ENCODE data around the gene RAB5IF. TPM values are rescaled to one million over a fixed set of nuclear protein-coding genes. Genes with fewer than 3 reads are reported as not detected.

The RAB5IF gene
- total and polyA plus RNA-seq, 2 of the 13 experiments (the other 11 are each of a cell fraction or from before 2014, with no cell fraction given) = 261 to 305 TPM

- peak; percentile 98 for TF ChIP-seq ETV5 (CRISPR knock-in tag; IDR thresholded peaks at IDR 0.05; ENCODE audit: borderline replicate concordance)
- no peak for TF ChIP-seq JARID2 (CRISPR knock-in tag; IDR thresholded peaks at IDR 0.05; ENCODE audit: insufficient replicate concordance)
- TF ChIP-seq ZNF138 (CRISPR knock-in tag; IDR thresholded peaks at IDR 0.05; ENCODE audit: low read depth) = no peak
- peak; percentile 66 for TF ChIP-seq ZMYM4 (CRISPR knock-in tag; IDR thresholded peaks at IDR 0.05)
- TF ChIP-seq ZNF562 (CRISPR knock-in tag; IDR thresholded peaks at IDR 0.05; ENCODE audit: borderline replicate concordance) = no peak
- TF ChIP-seq ZBTB7B (CRISPR knock-in tag; IDR thresholded peaks at IDR 0.05) = peak; percentile 95
- TF ChIP-seq ZSCAN12 (CRISPR knock-in tag; IDR thresholded peaks at IDR 0.05) = peak; percentile 90; the same call in 1 of the 2 replicates
- peak; percentile 87; the same call in 1 of the 2 replicates for TF ChIP-seq TMF1 (CRISPR knock-in tag; IDR thresholded peaks at IDR 0.05; ENCODE audit: low read depth)
- no peak for TF ChIP-seq PRMT3 (CRISPR knock-in tag; IDR thresholded peaks at IDR 0.05; ENCODE audit: borderline replicate concordance, low read depth)
- TF ChIP-seq, protein P1, sequence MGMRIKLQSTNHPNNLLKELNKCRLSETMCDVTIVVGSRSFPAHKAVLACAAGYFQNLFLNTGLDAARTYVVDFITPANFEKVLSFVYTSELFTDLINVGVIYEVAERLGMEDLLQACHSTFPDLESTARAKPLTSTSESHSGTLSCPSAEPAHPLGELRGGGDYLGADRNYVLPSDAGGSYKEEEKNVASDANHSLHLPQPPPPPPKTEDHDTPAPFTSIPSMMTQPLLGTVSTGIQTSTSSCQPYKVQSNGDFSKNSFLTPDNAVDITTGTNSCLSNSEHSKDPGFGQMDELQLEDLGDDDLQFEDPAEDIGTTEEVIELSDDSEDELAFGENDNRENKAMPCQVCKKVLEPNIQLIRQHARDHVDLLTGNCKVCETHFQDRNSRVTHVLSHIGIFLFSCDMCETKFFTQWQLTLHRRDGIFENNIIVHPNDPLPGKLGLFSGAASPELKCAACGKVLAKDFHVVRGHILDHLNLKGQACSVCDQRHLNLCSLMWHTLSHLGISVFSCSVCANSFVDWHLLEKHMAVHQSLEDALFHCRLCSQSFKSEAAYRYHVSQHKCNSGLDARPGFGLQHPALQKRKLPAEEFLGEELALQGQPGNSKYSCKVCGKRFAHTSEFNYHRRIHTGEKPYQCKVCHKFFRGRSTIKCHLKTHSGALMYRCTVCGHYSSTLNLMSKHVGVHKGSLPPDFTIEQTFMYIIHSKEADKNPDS (CRISPR knock-in tag; IDR thresholded peaks at IDR 0.05) = no peak; the same call in 1 of the 2 replicates
- TF ChIP-seq ATF1 (CRISPR knock-in tag; IDR thresholded peaks at IDR 0.05) = no peak
- TF ChIP-seq SMARCC2 (IDR thresholded peaks at IDR 0.05) = no peak
- TF ChIP-seq AGO2 (optimal IDR thresholded peaks at IDR 0.05; ENCODE audit: low read depth, low read length) = no peak
- TF ChIP-seq MLLT10 (CRISPR knock-in tag; IDR thresholded peaks at IDR 0.05) = no peak
- TF ChIP-seq TEAD2 (CRISPR knock-in tag; IDR thresholded peaks at IDR 0.05) = peak; percentile 63; the same call in 1 of the 2 replicates
- TF ChIP-seq ZBTB42 (CRISPR knock-in tag; IDR thresholded peaks at IDR 0.05) = no peak
- peak; percentile 29 for TF ChIP-seq PHF5A (CRISPR knock-in tag; IDR thresholded peaks at IDR 0.05; ENCODE audit: low read depth, unreplicated experiment)
- TF ChIP-seq, protein P2, sequence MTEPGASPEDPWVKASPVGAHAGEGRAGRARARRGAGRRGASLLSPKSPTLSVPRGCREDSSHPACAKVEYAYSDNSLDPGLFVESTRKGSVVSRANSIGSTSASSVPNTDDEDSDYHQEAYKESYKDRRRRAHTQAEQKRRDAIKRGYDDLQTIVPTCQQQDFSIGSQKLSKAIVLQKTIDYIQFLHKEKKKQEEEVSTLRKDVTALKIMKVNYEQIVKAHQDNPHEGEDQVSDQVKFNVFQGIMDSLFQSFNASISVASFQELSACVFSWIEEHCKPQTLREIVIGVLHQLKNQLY (CRISPR knock-in tag; IDR thresholded peaks at IDR 0.05) = peak; percentile 60; the same call in 1 of the 2 replicates
- TF ChIP-seq, protein P3, sequence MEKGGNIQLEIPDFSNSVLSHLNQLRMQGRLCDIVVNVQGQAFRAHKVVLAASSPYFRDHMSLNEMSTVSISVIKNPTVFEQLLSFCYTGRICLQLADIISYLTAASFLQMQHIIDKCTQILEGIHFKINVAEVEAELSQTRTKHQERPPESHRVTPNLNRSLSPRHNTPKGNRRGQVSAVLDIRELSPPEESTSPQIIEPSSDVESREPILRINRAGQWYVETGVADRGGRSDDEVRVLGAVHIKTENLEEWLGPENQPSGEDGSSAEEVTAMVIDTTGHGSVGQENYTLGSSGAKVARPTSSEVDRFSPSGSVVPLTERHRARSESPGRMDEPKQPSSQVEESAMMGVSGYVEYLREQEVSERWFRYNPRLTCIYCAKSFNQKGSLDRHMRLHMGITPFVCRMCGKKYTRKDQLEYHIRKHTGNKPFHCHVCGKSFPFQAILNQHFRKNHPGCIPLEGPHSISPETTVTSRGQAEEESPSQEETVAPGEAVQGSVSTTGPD (CRISPR knock-in tag; IDR thresholded peaks at IDR 0.05) = 0 out of 2 replicates have a peak, but pooled peaks have one; percentile 59
- peak; percentile 14; the same call in 1 of the 2 replicates for TF ChIP-seq NR2F2 (IDR thresholded peaks at IDR 0.05; ENCODE audit: borderline replicate concordance, low read depth)
- TF ChIP-seq NBN (conservative IDR thresholded peaks at IDR 0.05) = no peak
- TF ChIP-seq, protein P4, sequence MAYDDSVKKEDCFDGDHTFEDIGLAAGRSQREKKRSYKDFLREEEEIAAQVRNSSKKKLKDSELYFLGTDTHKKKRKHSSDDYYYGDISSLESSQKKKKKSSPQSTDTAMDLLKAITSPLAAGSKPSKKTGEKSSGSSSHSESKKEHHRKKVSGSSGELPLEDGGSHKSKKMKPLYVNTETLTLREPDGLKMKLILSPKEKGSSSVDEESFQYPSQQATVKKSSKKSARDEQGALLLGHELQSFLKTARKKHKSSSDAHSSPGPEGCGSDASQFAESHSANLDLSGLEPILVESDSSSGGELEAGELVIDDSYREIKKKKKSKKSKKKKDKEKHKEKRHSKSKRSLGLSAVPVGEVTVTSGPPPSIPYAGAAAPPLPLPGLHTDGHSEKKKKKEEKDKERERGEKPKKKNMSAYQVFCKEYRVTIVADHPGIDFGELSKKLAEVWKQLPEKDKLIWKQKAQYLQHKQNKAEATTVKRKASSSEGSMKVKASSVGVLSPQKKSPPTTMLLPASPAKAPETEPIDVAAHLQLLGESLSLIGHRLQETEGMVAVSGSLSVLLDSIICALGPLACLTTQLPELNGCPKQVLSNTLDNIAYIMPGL (CRISPR knock-in tag; IDR thresholded peaks at IDR 0.05; ENCODE audit: borderline replicate concordance in 1 of 2, low read depth in 1 of 2) = peak in 1 of 2 experiments; percentile 76; a peak in 3 of 4 replicates
- TF ChIP-seq, protein P5, sequence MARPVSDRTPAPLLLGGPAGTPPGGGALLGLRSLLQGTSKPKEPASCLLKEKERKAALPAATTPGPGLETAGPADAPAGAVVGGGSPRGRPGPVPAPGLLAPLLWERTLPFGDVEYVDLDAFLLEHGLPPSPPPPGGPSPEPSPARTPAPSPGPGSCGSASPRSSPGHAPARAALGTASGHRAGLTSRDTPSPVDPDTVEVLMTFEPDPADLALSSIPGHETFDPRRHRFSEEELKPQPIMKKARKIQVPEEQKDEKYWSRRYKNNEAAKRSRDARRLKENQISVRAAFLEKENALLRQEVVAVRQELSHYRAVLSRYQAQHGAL (CRISPR knock-in tag; IDR thresholded peaks at IDR 0.05; ENCODE audit: not compliant biosample characterization) = no peak
These were observed 32.3 kb upstream of the RAB5IF start, which contains the start of gene TGIF2 (continued) for GRCh38 chr20:36573103-36573797.

Data from HepG2 (cell line).